HG03354 (cell line): ENCODE measurements around the gene PDSS1.

Experiments used
- ATAC-seq: cut with Tn5 transposase; IDR thresholded peaks from one replicate; pipeline ENCODE4 v1.9.1; 2021; ENCODE audit warnings: mild to moderate bottlenecking; ENCODE audit not compliant: unreplicated experiment, poor library complexity, severe bottlenecking

PDSS1 gene

DNA sequence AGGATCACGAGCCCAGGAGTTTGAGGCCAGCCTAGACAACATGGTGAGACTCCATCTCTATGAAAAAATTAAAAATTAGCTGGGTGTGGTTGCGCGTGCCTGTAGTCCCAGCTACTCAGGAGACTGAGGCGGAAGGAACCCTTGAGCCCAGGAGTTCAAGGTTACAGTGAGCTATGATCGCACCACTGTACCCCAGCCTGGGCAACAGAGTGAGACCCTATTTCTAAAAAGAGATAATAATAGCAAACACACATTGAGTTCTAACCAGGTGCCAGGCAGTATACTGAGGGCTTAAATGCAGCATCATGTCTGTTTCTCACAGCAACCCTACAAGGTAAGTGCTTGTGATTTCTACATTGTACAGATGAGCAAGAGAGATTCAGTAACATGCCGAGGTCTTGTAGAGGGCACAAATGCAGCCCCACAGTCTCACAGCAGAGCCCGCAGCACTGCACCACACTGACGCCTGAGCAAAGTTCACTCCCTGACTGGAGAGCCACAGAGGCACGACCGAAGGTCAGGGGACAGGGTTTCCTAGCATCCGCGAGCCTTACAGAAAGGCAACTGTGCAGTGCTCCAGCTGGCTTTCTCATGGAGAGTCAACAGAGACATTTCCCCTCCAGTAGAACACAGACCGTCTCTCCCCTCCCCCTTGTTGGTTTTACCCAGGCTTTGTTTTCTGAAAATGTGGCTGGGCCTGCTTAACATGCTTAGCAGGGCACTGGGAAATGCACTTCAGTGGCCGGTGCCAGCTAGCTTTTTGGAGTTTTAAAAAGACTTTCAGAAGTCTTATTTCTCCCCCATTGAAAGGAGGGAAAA lies 36.5 kb downstream of the PDSS1 start:
- no peak for ATAC-seq

DNA sequence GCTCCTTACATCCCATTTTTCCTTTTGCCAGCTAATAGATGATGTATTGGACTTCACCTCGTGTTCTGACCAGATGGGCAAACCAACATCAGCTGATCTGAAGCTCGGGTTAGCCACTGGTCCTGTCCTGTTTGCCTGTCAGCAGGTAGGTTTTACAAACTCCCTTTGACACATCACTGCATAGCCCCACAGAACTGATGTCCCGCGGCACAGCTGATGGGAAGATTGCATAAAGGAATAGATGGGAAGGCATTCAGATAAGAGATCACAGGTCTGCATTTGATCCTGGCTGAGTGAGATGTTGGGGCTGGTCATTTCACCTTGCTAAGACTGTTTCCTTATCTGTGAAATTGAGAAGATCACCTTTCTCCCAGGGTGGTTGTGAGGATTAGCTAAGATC lies 37.9 kb downstream of the PDSS1 start:
- no peak for ATAC-seq

DNA sequence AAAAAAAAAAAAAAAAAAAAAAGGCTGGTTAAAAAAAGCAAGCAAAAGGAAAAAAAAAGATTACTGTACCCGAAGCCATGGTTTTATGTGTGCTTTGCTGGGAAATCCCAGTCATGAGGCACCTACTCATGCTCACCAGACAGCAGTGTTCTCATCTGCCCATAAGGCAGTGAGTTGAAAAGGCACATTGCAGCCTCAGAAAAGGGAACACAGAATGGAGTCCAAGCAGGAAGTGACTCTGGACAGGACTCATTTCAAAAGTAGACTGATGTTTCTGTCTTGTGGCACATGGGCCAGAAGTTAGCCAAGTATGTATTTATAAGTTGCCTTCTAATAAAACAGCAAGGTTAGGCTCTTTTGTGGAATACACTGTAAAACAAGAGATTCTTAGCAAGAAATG lies 40.2 kb downstream of the PDSS1 start:
- ATAC-seq: peak; percentile 80

DNA sequence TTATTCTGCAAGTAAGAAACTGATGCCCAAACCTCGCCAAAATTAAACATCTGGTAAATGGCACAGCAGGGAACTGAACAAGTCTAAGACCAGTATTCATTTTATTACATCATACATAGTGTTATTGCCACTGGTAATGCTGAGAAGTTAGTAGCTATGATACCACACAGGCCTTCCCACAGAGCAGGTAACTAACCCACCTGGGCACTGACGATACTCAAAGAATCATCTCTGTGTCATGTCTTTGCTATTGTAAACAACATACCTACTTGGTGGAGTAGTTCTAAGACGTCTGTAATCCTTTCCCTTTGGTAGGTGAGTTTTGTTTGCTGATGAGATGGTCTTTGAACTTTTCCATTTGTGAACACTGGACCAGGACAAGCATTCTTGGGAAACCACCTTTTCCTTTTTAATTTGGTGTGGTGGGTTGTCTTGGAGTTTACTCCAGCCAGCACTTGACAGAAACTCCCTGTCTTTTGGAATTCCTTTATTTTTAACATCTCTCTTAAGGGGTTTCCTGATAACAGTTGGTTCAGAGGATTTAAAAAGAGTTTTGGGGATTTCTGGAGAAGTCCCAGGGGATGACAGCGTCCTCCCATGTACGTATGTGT lies 40.9 kb downstream of the PDSS1 start:
- ATAC-seq: no peak

DNA sequence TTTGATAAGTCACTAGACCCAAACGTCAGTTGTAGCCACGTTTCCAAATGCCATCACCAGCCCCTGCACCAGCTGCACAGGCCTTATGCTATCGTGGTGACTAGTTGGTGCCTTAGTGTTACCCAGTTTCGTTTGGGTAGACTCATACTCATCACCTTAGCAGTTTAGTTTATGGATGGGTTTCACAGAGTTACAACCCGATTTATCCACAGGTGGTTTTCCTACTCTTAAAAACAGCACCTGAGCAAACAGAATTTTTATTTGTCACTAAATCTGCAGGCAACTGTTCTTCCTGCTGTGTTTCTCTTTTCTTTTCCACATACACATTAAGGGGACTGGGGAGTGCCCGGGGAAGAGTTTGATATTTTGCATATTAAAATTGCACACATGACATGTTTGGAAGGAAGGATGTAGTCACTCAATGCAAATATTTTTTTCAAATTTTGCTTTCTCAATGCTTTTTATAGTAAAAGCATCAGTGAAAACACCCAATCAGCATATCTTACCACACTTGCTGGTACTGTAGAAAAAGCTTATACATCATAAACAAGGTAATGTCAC lies 41.6 kb downstream of the PDSS1 start:
- ATAC-seq: peak; percentile 48

DNA sequence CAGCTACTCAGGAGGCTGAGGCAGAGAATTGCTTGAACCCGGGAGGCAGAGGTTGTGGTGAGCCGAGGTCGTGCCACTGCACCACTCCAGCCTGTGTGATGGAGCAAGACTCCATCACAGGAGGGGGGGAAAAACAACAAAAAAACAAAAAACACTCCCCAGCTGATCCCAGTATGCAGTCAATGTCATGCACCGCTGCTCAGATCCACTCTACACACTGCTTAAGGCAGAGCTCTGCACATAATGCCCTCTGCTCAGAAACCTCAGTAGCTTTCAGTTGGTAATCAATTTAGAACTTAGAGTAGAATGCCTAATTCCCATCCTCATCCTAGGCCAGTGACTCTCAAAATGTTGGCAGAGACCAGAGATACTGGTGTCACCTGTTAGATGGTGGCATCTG lies 43.9 kb downstream of the PDSS1 start:
- ATAC-seq: no peak

DNA sequence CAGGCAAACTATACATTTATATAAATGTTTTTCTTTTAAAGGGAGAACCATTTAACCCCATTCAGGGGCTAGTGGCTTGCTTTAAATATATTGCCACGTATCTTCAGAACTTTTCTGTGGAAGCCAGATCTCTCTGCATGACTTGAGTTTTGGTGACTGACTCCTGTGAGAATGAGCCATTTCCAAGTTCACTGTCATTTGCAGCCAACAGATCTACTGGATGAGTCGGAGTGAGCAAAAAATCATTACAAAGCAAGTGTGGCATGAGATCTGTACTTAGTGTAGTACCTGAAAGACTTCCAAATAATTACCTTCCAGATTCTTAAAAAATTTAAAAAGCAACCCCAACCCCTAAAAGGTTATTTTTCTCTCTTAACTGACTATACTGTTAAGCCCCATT lies 45.6 kb downstream of the PDSS1 start:
- no peak for ATAC-seq

DNA sequence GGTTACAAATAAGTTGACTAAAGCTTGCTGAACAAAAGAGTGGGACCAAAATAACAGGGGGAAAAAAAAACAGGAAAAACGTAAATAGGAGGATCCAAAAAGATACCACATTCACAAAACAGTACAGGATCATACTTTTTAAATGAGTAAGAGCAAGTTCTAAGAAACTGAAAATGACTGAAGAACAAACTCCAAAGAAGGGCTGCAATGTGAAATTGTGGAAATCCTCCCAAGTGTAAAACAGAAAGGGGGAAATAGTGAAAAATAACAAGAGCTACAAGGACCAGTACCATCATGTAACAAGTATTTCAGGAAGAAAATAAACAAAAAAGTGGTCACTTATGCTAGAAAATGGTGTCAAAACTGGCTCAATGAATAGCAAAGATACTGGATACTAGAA lies 46.3 kb downstream of the PDSS1 start:
- ATAC-seq: no peak

DNA sequence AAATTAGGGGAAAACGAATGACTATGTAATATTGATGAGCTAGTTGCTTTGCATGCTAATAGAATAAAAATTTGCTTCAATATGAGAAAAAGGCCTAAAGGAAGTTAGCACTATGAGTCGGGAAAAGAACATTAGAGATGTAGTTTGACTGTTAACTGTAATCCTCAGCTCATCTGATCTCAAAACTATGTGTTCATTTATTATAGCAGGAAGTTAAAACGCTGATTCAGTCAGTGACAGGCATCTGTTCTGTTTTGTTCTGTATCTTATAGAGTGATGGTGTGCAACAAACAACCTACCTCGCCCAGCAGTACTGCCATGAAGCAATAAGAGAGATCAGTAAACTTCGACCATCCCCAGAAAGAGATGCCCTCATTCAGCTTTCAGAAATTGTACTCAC lies 48.6 kb downstream of the PDSS1 start:
- no peak for ATAC-seq

DNA sequence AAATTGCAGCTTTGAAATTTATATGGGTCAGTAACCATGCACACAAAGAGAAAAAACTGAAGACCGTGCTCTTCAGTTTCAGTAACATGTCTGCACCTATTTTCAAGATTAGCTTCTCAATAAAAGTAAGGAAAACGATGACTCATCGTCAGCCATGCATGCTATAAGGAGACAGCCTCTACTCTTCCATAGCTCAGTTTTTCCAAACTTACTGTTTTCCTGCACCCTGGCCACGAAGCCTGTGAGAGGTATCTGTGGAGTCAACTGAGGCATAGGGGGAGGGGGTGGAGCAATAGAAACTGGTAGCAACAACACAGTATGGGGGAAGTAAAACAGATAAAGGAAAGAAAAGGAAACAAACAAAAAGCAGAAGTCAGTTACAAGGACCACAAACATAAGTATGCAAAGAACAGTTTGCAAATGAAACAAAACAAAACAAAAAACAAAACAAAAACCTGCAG lies 58.0 kb downstream of the PDSS1 start:
- peak; percentile 98 for ATAC-seq

DNA sequence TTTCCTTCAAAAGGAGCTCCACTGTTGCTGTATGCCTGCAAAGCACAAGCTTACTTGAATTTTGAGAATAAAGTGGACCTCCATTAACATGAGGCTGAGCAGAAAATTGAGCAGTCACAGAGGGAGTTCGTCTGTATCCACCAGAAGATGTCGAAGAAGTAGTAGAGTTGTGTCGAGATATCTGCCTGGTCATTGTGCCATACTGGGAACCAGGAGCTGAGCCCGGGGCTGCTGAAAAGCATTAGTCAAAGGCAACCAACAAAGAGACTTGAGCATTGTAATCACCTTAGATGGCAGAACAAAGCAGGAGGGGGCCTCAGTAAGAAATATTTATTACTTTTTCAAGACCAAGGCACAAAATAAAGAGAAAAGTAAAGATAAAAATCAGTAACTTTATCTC lies 61.5 kb downstream of the PDSS1 start:
- ATAC-seq: no peak

DNA sequence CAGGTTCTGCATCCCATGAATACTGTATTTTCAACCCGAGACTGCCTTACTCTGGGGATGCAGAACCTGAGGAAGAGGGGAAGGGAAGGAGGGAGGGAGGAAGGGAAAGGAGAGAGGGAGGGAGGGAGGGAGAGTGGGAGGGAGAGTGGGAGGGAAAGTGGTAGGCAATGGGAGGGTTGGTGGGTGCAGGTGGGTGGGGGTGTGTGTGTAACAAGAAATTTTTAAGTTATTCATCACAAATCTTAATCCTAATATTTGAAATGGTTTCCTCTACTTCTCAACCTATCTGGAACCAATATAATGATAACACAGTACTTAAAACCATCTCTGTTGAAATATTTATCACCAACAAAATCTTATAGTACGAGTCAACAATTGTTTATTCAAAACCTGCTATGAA lies 68.0 kb downstream of the PDSS1 start:
- no peak for ATAC-seq

DNA sequence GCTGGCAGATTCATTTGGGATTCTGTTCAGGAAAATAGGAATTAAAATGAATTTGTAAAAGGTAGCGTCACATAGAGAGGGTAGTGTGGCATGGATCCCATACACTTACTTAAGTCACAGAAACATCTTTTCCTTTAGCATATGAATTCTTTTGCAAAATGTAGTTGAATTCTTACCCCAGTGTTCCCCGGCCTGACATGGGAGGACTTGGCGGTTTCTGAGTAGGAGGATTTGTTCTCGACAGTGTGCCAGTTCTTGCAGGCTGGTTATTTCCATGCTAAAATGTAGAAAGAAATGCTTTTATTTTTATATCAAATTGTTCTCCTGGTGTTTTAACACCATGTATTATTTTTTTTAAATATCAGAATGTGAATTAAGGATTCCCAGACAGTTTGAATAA lies 72.6 kb downstream of the PDSS1 start:
- no peak for ATAC-seq

DNA sequence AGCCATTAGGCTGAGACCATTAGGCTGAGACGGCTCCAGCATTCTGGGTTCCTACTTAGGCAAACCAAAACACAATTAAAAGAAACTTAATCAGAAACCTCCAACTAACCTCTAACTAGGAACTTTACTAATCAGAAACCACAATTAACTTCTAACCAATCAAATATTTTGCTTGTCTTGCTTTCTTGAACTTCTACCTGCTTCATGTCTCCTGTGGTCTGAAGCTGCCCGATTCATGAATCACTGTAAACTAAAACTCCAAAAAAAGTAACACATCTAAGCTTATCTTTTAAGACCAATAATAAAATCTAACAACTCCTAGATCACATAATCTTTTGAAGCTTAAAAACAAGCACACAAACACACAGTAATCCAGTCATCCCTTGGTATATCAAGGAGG lies 76.1 kb downstream of the PDSS1 start:
- no peak for ATAC-seq

DNA sequence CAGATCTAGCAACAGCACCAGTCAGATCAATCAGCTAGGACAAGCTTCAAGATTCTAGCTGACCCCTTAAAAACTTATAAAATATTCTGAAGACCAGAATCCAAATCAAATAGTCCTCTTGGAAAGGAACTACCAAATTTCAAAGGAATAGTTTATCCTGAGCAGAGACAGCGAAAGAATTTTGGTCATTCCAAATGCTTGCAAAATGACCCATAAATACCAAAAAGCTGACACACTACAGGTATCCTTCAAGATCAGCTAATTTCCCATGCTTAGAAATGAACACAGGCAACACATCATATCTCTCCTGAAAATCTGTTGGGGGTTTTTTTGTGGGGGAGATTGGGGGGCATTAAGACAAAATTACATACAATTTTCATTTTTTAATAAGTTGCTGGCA lies 78.8 kb downstream of the PDSS1 start:
- ATAC-seq: no peak

DNA sequence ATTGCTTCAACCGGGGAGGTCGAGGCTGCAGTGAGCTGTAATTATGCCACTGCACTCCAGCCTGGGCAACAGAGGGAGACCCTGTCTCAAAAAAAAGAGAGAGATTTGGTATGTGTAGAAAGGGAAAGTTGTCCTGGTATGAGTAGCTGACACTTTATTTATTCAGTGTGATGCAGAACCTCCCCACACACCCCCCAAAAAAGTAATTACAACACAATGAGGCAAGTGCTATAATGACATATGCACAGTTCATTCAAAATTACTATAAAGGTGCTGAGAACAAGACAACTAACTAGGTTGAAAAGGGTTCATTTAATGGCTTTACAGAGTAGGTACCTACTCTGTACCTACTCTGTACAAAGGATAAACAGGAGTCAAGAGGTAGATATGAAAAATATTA lies 80.2 kb downstream of the PDSS1 start:
- ATAC-seq: no peak

DNA sequence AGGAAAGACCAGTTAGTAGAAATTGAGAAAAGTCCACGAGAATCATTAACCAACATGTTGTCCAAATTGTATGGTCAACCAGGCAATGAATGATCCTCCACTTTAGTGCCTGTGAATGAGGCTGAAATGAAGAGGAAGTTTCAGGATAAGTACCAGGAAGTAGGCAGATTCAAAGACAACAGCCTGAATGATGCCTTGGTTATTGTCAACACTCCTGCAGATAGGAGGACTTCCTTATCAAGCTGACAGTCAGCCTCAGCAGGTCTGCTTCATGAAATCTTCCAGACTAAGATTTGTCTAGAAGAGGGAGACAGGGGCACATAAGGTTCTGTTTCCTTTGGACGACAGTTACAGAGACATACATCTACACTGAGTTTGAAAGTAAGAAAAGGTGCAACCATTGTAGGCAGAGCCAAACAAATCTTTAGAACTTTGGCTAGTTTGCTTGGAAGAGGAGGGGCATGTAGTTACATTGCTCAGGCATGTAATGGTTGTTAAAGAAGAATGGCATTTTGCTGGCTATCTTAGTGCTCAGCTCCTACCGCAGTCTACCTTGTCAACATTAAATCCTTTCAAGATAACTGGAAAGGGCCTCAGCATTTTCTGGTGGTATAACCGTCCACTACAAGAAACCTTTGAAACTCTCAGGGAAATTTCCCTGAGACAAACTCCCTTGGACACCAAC lies 81.8 kb downstream of the PDSS1 start:
- no peak for ATAC-seq

DNA sequence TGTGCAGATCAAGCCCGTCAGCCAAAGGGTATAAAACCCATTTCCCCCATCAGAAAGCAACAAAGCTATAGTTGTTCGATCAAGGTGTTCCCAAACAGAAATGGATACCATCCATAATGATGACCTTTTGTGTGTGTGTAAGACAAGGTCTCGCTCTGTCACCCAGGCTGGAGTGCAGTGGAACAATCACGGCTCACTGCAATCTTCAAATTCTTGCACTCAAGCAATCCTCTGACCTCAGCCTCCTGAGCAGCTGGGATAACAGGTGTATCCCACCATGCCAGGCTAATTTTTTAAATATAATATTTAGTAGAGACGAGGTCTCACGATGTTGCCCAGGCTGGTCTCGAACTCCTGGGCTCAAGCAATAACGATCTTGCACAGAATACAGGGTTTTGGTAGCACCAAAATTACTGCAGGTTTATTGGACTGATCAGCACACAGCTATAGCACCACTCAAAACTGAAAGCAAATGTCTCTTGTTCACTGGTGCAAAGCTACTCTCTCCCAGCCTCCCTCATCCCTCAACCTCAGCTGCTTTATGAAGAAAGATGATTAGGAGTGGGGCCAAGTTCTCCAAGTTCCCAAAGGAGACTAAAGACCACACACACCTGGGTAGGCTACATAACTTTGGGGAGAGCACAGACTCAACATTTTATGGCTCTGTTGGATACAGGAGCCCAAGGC lies 82.7 kb downstream of the PDSS1 start:
- ATAC-seq: peak; percentile 36

DNA sequence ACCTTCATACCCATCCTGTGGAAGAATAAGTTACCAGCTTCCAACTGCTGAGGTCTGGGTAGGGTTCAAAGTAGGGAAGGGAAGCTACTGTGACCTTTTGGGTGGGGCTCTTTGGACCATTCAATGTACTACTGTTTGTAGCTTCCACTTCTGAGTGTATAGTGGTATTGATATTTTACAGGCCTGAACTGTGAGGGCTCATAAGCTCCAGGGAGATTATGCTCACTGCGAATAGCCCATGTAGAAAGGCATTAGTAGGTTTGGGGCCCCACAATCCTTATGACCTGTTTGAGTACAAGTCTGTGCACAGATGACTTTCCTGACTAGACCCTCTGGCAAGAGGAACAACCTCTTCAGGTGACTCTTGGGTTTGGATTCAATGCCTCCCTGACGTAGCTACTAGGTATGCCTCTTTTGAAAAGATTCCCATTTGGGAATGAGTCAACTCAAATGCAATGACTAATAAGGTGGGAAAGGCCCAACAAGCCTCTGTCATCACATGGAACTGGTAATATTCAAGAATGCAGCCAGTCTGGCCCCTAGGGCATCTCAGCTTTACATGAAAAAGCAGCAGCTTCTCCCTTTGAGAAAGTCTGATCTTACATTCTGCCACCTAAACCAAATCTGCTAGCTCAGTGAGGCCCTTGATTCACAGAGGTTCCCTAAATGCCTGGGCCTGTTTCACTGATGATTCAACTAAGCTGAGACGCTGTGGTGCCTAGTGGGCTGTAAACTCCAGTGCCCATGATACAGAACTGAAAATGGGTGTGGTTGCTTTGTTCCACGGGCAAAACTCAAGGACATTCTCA lies 83.5 kb downstream of the PDSS1 start:
- peak; percentile 65 for ATAC-seq
